Mammary epithelial cell (primary cell): ENCODE measurements around the gene FAM98A.

ENCODE experiments used
- CTCF ChIP-seq, 2 donors: IDR thresholded peaks in 1 of 2; conservative IDR thresholded peaks in 1 of 2; 2 replicates each; pipeline ENCODE4 v1.5.1; 2011 to 2012; ENCODE audit warnings: inconsistent platforms in 2 of 2, low read length in 2 of 2, mild to moderate bottlenecking in 2 of 2, control low read depth in 1 of 2, low read depth in 1 of 2; ENCODE audit not compliant: insufficient read depth in 1 of 2; ENCODE audit errors: extremely low read depth in 1 of 2
- EZH2 ChIP-seq: IDR thresholded peaks from 2 replicates; pipeline ENCODE4 v1.6.1; 2012; ENCODE audit warnings: low read length, inconsistent platforms, borderline replicate concordance

GRCh38 chr2:33617401-33617800 lies 18.3 kb upstream of the FAM98A start:
- no peak for TF ChIP-seq EZH2
- TF ChIP-seq CTCF (conservative IDR thresholded peaks at IDR 0.05 in 1 of 2, IDR thresholded peaks at IDR 0.05 in 1 of 2; ENCODE audit: extremely low read depth in 1 of 2, insufficient read depth in 1 of 2, low read depth in 1 of 2, low read length in 2 of 2), result no peak
